CD4-positive, alpha-beta T cell treated with Interleukin-12 subunit alpha and Interleukin-12 subunit beta, for 1 hour (primary cell): ENCODE measurements around the gene AGR3.

Source experiments
- DNase-seq: peaks from one replicate; pipeline ENCODE4 v3.0.0-alpha.2; 2020

Gene AGR3

DNA sequence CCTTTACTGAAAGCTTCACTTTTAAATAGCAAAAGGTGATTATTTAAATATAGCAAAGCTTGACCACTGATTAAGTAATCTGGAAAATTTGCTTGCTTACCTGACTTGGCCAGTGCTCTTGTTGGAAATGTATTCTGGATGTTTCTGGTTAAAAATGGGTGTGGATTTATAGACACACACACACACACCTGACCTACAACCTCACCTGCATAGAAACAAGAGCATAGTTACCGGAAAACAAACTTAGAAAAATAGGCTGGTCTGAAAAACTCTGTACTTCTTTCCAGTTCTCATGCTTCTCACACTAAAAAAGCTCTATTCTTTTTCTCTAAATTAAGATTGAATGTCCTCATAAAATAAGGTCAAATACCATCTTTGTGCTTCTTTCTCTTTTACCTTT lies at the start of gene AGR3:
TSS of gene AGR3 (minus strand) at position 140 of the 400 bp plus-strand sequence. CDS start 3,365 bp downstream, outside the sequence.
- DNase-seq, result no peak

DNA sequence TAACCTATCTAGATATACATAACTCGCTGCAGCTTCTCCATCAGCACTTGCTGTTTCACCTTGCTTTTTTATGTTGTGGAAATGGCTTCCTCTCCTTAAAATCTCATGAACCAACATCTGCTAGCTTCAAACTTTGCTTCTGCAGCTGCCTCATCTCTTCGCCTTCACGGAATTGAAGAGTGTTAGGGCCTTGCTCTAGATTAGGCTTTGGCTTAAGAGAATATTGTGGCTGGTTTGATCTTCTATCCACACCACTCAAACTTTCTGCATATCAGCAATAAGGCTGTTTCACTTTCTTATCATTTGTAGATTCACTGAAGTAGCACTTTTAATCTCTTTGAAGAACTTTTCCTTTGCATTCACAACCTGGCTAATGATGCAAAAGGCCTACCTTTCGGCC lies 49.2 kb upstream of the AGR3 start:
- DNase-seq, result no peak

GRCh38 chr7:16929146-16929762 lies 47.5 kb upstream of the AGR3 start:
- DNase-seq, result no peak

DNA sequence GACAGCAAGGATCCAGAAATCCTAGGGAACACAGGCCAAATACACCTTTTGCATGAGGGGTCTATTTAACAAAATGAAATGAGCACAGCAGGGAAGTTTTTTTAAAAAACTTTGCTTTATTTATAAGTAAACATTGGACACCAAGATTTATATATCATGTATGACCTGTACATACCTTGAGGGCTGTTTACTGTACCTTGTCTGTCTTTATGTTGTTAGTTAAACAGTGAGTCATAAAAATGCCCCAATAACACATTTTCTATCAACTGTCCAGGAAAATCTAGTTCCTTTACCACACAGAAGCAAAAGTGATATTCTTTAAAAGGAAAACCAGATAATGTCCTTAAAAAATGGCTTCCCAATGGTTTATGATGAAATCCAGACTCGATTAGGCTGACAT lies 45.1 kb upstream of the AGR3 start:
- no peak for DNase-seq

- peak; percentile 14 for DNase-seq
Observed at GRCh38 chr7:16926283-16926682, 44.5 kb upstream of the AGR3 start.

DNA sequence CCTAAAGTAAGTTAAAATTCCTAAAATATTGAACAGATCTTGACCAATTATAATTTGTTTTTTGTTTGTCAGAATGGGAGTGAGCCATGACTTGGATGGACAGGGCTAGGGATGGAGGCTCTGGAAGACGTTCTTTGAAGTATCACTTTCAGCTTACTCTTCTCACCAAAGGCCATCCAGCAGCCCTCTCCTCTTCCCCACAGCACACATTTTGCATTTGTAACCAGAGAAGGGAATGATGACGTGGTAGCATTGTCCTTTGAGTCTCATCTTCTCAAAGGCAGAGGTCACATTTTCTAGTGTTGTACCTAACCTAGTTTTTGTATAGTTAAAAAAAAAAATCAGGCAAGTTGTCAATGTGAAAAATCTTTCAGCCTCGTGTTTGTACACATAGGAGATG lies 43.8 kb upstream of the AGR3 start:
- no peak for DNase-seq

DNA sequence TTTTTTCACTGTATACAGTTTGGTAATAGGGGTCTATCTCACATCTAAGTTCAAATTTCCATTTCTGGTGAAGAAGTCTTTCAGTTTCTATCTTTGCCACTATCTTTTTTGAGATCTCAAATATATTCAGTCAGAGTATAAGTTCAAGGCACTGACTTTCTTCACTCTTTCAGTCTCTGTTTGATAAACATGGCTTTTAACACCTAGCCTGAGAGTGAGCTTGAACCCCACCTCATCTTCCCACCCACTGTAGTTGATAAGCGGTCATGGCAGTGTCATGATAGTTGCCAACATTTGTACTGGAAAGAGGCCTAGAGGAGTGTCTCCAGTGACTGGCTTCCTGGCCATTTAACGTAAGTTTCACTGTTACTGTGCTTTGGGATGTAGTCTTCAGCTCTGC lies 41.2 kb upstream of the AGR3 start:
- no peak for DNase-seq

DNA sequence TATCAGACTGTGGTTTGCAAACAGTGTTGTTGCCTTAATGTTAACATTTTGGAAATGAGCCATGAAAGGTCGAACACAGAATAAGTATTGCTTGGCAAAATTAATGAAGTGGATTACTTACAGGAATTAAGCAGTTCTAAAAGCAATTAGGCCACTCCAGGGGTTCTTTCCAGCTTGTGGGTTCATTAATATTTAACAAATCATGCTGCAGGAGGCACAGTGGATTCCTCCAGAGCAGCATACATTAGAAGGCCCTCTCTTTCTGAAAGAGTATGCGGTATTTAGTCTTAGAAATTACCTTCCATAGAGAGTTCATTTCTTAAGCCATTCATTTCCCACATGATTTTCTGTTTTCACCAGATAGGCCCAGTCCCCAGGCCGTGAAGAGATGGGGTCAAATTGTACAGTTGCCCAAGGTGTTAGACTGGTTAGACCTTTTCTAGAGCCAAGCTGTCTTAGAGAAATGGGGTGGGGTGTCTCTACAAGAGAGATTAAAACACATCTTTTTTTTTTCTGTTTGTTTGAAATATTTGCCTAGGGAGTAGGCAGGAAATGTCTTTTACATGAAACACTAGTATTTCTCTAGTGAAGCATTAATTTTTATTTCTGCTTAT lies 40.0 kb upstream of the AGR3 start:
- DNase-seq, result no peak

- DNase-seq, result no peak
Observed at GRCh38 chr7:16921151-16921550, 39.4 kb upstream of the AGR3 start.

- DNase-seq, result no peak
Observed at GRCh38 chr7:16919440-16919839, 37.7 kb upstream of the AGR3 start.

GRCh38 chr7:16918288-16918895 lies 36.6 kb upstream of the AGR3 start:
- DNase-seq, result peak; percentile 33

DNA sequence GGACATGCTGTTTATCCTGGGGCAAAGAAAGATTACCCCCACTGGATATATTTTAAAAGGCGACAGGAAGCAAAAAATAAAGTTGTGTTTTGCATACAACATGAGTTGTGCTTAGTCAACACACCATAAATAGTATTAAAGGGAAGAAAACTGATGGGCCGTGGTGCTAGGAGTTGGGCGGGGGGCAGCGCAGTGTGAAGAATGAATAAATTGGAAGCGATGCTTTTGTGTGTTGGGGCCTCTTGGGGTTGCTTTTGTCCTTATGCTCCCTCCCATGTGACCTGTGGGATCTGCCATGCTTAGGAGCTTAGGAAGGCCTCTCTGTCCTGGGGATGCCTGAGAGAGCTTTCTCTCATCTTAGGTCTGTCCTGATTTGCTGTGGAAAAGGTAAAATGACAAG lies 35.0 kb upstream of the AGR3 start:
- no peak for DNase-seq

- no peak for DNase-seq
Observed at GRCh38 chr7:16916105-16916639, 34.4 kb upstream of the AGR3 start.

- no peak for DNase-seq
Observed at GRCh38 chr7:16915405-16915804, 33.6 kb upstream of the AGR3 start.

- DNase-seq, result no peak
Observed at GRCh38 chr7:16914771-16915170, 33.0 kb upstream of the AGR3 start.

DNA sequence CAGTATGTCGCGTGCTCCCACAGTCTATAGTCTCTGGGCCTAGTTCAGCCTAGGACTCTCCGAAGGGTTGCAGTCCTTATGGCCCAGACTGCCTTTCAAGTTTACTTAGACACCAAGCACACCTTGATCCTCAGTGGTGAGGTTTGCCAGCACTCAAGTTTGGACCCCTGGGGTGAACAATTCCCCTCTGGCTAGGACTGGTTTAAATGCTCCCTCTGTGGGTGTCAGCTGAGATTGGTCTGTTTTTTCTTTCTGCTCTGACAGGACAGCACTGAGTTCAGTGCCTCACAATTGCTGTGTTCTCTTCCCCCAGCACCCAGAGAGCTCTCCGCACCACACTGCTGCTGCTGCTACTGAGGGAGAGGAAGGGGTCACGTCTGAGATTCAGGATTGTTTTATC lies 31.9 kb upstream of the AGR3 start:
- no peak for DNase-seq

DNA sequence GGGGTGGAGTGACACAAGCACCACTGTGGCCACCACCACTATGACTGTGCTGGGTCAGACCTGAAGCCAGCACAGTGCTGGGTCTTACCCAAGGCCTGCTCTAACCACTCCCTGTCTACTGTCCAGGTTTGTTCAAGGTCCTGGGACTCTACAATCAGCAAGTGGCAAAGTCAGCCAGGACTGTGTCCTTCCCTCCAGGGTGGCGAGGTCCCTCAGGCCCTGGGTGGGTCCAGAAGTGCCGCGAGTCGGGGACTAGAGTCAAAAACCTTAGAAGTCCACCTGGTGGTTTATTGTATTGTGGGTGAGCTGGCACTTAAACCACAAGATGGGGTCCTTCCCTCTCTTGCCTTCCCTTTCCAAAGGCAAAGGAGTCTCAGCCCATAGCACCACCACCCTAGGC lies 30.8 kb upstream of the AGR3 start:
- DNase-seq, result no peak

- no peak for DNase-seq
Observed at GRCh38 chr7:16908561-16908960, 26.8 kb upstream of the AGR3 start.

DNA sequence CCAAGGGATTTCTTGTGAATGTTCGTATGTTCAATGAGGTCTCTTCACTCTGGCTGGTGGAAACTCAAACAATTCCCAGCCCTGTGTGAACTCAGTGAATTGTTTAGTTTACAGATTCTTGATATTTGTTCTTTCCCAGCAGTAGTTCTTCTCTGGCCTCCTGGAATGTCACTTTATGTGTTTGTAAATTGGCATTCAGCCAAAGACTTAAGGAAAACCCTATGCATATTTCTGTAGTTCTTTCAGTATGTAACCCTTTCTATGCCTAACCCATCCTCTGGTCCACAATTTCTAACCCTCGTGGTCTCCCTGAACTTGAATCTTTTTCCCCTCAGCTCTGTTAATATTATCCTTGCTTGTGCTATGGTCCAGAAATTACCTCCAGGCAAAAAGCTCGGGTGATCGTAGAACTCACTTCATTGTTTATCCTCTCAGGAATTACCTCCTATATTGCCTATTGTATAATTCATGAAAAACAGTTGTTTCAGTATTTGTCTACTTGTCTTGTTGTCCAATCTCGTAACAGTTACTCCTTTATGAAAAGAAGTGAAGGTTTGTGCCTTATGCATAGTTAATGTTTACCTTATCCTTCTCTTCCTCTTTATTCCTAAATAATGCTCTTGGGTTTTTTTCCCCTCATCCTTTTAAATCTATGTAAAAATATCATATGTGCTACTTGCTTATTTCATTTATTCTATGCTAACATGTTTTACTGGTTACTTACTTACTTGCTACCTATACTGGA lies 23.7 kb upstream of the AGR3 start:
- no peak for DNase-seq

GRCh38 chr7:16904076-16904475 lies 22.3 kb upstream of the AGR3 start:
- no peak for DNase-seq

DNA sequence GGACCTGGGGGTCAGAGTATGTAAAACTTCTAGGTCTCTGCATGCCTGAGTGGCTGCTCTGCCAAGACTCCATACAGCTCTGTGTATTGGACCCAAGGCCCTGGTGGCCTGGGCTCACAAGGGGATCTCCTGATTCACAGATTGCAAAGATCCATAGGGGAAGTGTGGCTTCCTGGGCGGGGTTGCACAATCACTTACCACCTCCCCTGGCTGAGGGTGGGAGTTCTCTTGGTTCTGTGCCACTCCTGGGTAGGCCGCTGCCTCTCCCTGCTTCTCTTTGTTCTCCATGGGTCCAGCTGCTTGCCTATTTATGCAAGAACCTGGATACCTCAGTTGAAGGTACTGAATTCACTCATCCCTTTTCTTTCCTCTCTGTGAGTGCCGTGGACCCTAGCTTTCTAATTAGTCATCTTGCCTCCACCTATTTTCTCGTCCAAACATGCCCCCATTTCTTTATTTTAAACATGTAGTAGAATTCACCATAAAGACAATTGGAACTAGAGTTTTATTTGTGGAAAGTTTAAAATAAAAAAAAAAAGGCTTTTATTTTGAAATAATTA lies 18.5 kb upstream of the AGR3 start:
- DNase-seq, result no peak

DNA sequence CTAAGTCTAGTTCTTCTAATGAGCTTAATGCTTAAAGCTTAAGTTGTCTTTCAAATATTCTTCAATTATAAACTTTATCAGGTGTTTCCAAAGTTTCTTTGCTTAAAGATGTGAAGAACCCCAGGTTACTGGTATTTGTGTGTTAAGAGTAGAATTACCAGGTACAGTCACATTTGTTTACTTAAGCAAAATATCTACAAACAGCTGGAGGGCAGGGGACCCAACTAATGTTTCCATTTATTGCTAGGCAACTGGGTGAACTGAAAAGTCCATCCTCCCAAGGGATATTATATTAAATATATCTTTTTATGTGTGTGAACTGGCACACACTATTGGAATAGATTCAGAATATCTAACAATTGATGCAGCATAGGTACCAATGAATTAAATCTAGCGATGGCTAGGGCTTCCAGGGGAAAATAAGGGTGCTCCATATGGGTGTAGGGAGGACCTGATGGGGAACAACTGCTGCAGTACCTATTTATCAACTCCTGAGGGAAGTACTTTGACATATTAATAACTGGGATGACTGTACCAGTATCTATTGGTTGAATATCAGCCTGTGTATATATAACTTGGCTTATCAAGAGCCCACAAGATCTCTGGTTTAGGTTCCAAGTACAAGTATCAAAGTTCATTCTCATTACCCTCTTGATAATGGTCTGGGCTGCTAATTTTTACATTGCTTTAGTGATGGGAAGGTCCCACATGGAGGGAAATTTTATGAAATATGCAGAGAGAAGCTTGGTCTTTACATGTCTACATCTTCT lies 10.3 kb upstream of the AGR3 start:
- no peak for DNase-seq

DNA sequence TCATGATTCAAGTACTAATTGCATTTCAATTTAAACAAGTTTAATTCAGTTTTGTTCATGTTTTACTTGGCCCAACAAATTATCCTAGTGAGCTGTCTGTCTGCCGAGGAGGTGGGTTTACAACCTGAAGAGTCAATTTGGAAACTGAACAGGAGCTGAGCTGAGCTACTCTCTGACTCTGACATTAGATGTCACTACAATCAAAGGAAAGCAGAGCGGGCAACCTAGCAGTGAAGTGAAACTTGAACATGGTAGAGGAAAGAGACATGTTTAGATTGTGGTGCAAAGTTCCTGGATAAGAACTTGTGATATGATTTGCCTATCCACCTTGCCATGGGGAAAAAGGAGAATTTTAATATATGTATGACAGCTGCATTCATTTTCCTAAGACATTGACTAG lies 9.6 kb upstream of the AGR3 start:
- DNase-seq, result peak; percentile 41
